ENCODE data around the gene GSN. TPM values are rescaled to one million over a fixed set of nuclear protein-coding genes. Genes with fewer than 3 reads are reported as not detected.

Gene GSN
- total RNA-seq, 3 donors from 2014 or later: 1.3 to 2.0 (median 1.9) TPM

DNA sequence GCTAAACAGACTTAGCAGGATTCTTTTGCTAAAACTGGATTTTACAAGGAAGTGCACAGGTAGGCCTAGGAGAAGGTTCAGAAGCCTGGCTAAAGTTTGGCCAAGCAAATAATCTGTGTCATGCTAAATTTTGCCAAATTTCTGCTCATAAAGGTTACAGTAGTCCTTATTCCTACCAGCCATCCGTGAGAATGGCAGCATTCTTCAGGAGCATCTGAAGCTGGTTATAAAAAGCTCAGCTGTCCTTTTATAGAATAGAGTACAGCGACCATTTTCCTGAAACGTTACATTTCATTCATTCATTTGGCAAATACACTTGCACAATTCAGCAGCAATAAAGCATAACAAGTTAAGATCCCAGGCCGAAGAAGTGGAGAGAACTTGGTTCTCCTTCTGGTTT lies 6.9 kb downstream of the GSN start:
- no peak for ATAC-seq
- Mint-ChIP-seq H3K4me1 (ENCODE audit: low read depth) (peaks cover 2% of the 10 kb centered on the region), H3K27me3 (ENCODE audit: low read depth) (no peaks in the 10 kb centered on the region), H3K4me3 (no peak overlapping the region), H3K9me3 (no peaks in the 10 kb centered on the region), H3K36me3 (ENCODE audit: insufficient read depth) (no peaks in the 10 kb centered on the region)
- DNase-seq: no peak

DNA sequence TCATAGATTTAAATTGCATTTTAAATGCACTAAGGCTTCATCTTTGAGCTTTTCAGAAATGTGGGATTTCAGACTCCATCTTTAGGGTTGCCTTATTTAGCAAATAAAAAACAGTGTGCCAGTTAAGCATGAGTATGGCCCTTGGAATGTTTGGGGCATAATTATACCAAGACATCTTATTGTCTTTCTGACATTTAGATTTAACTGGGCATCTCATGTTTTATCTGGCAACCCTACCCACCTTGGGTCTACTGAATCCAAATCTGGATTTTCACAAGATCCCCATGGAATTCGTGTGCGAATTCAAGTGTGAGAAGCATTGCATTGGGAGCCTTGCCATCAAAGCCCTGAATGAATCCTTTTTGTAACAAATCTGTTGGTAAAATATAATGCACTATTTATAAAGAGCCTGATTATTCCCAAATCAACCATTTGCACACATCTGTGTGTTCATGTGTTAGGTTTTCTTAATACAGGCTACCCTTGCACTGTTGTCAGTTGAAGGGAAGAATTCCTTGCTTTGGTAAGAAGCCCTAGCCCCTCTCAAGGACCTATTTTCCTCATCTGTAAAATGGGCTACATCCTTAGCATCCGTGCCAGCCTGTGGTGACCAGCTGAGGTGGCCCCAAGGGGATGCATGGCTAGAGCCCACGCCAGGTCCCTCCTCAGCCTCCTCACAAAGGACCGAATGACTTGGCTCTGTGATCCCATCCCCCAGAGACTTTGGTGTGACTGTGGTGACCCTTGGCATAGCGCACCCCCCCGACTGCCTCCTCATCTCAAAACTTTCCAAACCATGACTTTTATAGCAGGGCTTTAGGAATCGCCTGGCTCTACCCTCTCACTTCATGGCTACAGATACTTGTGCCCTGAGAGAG lies 8.1 kb downstream of the GSN start:
- Mint-ChIP-seq H3K4me3 (no peak overlapping the region), H3K4me1 (ENCODE audit: low read depth) (peaks cover 2% of the 10 kb centered on the region), H3K36me3 (ENCODE audit: insufficient read depth) (no peaks in the 10 kb centered on the region), H3K27me3 (ENCODE audit: low read depth) (no peaks in the 10 kb centered on the region), H3K9me3 (no peaks in the 10 kb centered on the region)
- ATAC-seq (no peak), DNase-seq (no peak)

DNA sequence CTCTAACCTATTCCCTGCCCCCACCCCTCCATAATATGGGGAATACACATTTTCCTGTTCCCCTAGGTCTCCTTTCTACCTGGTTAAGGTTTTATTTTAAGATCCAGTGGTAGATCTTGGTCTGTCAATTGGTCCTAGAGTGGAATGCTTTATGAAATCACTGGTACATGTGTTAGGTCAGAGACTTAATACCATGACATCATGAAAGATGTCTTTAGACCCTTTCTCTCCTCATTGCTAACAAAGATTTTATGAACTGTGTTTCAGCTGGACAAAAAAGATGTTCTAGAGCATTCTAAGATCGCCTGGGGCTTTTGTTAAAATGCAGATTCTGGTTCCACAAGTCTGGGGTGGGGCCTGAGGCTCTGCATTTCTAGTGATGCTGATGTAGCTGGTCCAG lies 9.1 kb downstream of the GSN start:
- DNase-seq: no peak

GRCh38 chr9:121277518-121278295 lies 9.7 kb downstream of the GSN start:
- no peak for DNase-seq
- no peak for ATAC-seq
- Mint-ChIP-seq H3K27me3 (ENCODE audit: low read depth) (no peaks in the 10 kb centered on the region), H3K36me3 (ENCODE audit: insufficient read depth) (peaks cover 3% of the 10 kb centered on the region), H3K4me3 (no peak overlapping the region), H3K9me3 (no peaks in the 10 kb centered on the region), H3K4me1 (ENCODE audit: low read depth) (peaks cover 2% of the 10 kb centered on the region)

More for the DNA sequence above, 9.1 kb downstream of the GSN start:
- ATAC-seq: no peak
- Mint-ChIP-seq H3K4me1 (ENCODE audit: low read depth) (peaks cover 2% of the 10 kb centered on the region), H3K36me3 (ENCODE audit: insufficient read depth) (peaks cover 3% of the 10 kb centered on the region), H3K4me3 (no peak overlapping the region), H3K27me3 (ENCODE audit: low read depth) (no peaks in the 10 kb centered on the region), H3K9me3 (no peaks in the 10 kb centered on the region)

DNA sequence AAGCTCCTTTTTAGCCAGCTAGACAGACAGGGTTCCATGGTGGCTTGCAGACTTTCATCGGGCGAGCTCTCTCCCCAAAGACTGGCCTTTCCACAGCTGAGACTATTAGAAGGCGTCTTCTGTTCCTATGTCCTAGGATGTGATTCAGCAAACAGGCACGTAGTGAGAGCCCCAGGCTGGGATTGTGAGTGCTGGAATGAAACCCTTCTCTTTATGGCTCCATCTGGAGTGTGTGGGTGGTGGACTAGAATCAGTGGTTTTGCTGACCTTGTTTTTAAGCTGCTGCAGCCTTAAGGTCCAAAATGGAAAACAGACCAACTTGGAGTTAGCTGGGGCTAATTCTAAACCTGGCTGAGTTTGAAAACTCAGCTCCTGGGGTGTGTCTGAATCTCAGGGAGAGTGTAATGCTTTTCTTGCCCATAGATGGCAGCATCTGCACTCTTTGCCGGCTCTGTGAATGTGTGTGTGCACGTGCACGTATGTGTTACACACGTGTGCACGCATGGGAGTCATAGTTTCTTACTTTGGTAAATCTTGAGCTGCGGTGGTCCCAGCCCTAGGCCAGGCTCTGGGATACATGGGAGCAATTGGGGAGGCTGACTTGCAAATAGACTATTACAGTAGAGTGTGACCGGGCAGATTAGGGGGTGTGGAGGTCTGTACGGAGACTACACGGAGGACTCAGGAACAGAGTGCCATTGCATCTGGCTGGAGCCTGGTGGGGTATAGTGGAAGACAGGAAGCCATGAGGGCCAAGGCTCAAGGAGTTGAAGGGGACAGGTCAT lies 10.7 kb downstream of the GSN start:
- no peak for DNase-seq
- Mint-ChIP-seq H3K4me3 (no peak overlapping the region), H3K27me3 (ENCODE audit: low read depth) (no peaks in the 10 kb centered on the region), H3K4me1 (ENCODE audit: low read depth) (peaks cover 2% of the 10 kb centered on the region), H3K36me3 (ENCODE audit: insufficient read depth) (peaks cover 3% of the 10 kb centered on the region), H3K9me3 (no peaks in the 10 kb centered on the region)
- peak; percentile 85 to 86 for ATAC-seq

DNA sequence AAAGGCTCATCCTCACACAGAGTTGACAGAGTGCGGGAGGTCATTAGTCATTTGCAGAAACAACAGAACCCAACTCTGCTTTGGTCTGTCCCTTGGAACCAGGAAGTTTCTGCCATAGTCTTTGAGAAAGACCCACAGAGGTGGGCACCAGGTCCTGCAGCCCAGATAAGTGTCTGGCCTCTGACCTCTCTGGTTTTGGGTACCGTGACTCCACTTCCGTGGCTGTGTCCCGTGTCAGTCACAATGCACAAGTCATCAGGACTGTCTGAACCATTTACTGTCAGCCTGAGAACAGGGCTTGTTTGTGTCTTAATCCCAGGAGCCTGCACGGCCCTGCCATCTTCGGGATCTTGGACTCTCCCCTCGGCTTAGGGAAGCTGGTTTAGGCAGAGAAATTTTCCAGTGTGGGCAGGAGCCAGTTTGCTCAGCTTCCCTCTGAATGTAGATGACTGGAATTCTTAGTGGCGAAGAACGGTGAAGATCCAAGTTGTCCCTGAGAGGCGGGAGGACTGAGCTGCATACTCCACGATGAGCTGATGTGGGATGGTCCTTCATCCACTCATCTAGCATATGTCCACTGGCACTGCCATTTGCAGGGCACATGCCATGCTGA lies 11.9 kb downstream of the GSN start:
- Mint-ChIP-seq H3K27me3 (ENCODE audit: low read depth) (no peaks in the 10 kb centered on the region), H3K9me3 (no peaks in the 10 kb centered on the region), H3K4me3 (no peak overlapping the region), H3K4me1 (ENCODE audit: low read depth) (peaks cover 2% of the 10 kb centered on the region), H3K36me3 (ENCODE audit: insufficient read depth) (peaks cover 3% of the 10 kb centered on the region)
- DNase-seq (no peak), ATAC-seq (no peak)

DNA sequence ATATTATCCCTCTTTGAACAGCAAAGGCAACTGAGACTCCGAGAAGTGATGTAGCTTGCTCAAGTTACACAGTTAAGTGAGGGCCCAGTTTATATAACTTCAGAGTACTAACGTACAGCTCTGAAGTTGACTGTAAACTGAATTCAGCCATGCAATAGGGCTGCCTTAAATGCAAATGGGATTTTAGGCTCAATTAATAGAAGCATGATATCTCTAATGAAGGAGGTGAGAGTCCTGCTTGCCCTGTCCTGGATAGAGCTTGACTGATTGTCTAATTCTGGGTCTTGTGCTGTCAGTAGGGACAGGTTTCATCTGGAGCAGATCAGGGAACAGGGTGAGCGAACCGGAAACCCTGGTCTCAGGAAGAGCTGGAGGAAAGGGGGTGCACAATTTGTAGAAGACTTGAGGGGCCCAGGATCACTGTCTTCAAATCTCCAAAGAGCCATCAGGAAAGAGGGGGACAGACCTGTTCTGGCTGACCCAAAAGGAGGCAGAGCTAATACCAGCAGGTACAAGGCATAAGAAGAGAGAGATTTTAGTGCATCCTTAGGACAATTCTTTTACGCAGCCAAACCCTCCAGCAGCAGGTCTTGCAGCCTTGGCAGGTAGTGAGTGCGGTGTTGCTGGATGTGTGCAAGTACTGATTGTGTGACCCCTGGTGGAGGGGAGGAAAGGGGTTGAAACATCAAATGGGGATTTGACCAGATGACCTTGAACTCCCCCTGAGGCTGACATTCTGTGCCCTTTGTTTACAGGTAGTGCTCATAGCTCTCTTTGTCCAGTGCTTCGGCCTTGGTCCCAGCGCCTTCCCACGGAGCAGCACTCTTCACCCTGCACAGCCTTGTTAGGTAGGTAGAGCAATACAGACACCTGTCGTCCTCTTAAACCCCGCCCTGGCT lies 13.0 kb downstream of the GSN start:
- Mint-ChIP-seq H3K36me3 (ENCODE audit: insufficient read depth) (peaks cover 3% of the 10 kb centered on the region), H3K4me3 (no peak overlapping the region)

DNA sequence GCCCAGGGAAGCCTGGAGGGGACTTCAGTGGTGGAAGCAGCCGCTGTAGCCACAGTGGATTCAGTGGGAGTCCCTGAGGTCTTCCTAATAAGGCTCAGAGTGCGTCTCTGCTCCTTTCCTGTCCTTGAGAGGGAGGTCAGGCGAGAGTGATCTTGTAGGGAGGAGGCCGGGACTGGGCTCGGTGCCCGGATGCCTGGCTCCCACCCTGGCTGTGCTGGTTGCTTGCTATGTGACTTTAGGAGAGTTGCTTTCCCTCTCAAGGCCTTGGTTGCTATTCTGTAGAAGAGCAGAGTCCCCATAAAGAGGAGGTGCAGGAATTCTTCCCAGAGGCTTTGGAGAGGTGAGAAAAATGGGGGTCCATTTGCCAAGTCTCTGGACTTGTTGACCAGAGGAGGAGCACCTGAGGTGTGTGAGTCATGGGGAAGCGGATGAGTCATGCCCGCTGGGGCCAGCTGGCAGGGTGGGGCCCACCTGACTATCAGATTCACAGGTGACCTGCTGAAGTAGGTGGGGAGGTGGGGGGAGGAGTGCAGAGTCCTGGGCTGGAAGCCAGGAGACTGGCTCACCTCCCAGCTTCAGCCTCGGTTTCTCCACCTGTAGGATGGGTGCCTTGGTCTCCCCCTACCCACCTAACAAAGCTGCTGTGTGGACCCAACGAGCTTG lies 13.8 kb downstream of the GSN start:
- Mint-ChIP-seq H3K4me3 (no peak overlapping the region), H3K4me1 (ENCODE audit: low read depth) (peaks cover 9% of the 10 kb centered on the region), H3K36me3 (ENCODE audit: insufficient read depth) (peaks cover 3% of the 10 kb centered on the region), H3K27me3 (ENCODE audit: low read depth) (no peaks in the 10 kb centered on the region), H3K9me3 (no peaks in the 10 kb centered on the region)
- DNase-seq: no peak
- ATAC-seq: no peak

More for the DNA sequence above, 13.0 kb downstream of the GSN start:
- no peaks in the 10 kb centered on the region for H3K9me3 Mint-ChIP-seq
- peaks cover 6% of the 10 kb centered on the region for H3K4me1 Mint-ChIP-seq (ENCODE audit: low read depth)
- no peaks in the 10 kb centered on the region for H3K27me3 Mint-ChIP-seq (ENCODE audit: low read depth)
- no peak for ATAC-seq
- DNase-seq: no peak

DNA sequence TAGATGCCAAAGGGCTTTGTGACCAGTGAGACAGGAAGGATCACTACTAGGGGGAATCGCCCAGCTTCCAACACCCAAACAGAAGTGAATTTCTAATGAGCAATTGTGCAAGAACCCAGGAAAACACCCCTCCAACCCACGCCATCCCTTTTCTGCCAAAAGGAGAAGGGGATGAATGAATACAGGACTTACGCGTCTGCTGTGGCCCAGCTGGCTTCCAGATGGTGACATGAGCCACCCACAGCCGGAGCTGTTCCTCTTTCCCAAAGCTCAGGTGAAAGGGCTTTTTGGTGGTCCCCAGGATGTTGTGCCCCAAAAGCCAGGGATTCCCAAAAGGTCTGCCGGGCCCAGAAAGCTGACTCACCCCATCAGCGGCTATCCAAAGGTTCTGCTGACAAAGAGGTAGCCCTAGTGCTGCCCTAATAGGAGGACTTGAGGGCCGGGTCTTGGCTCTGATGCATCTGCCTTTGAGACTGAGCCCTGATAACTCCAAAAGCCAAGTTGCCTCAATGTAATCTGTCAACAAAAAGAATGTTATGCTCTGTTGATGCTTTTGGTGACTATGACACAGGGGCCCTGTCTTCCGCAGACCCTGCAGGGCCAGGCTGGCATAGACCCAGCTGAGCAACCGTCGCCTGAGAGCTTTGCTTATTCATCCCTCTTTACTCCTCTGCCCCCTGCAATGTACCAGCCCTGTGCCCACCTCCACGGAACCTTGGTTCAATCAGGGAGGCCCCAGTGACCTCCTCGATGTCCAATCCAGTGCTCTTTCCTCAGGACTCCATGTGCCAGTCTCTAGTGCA lies 14.5 kb downstream of the GSN start:
- Mint-ChIP-seq H3K4me3 (no peak overlapping the region), H3K27me3 (ENCODE audit: low read depth) (no peaks in the 10 kb centered on the region), H3K9me3 (no peaks in the 10 kb centered on the region), H3K36me3 (ENCODE audit: insufficient read depth) (peaks cover 3% of the 10 kb centered on the region), H3K4me1 (ENCODE audit: low read depth) (peaks cover 15% of the 10 kb centered on the region)
- ATAC-seq: no peak
- no peak for DNase-seq

GRCh38 chr9:121283080-121283398 lies 15.1 kb downstream of the GSN start:
- H3K4me1 Mint-ChIP-seq (ENCODE audit: low read depth): peaks cover 16% of the 10 kb centered on the region
- H3K27me3 Mint-ChIP-seq (ENCODE audit: low read depth): no peaks in the 10 kb centered on the region
- peaks cover 3% of the 10 kb centered on the region for H3K36me3 Mint-ChIP-seq (ENCODE audit: insufficient read depth)
- DNase-seq (no peak), ATAC-seq (no peak)
- H3K4me3 Mint-ChIP-seq: no peak overlapping the region
- H3K9me3 Mint-ChIP-seq: no peaks in the 10 kb centered on the region

GRCh38 chr9:121283856-121284732 lies 16.1 kb downstream of the GSN start:
- H3K27me3 Mint-ChIP-seq (ENCODE audit: low read depth): no peaks in the 10 kb centered on the region
- peaks cover 3% of the 10 kb centered on the region for H3K36me3 Mint-ChIP-seq (ENCODE audit: insufficient read depth)
- no peak for ATAC-seq
- H3K4me3 Mint-ChIP-seq: no peak overlapping the region
- peaks cover 18% of the 10 kb centered on the region for H3K4me1 Mint-ChIP-seq (ENCODE audit: low read depth)
- H3K9me3 Mint-ChIP-seq: no peaks in the 10 kb centered on the region
- DNase-seq: no peak

All from activated T-cell treated with anti-CD3 and anti-CD28 coated beads, Interleukin-2, amount 50 U/mL, for 4 hours (primary cell).